22Rv1 (cell line): Measurements from ENCODE around the gene PHOX2B.

Experiments used
- ZFX ChIP-seq: fragments of 450-650 bp; IDR thresholded peaks from 2 replicates; pipeline ENCODE4 v1.6.1; 2017; ENCODE audit warnings: antibody characterized with exemption, borderline replicate concordance
- TF ChIP-seq, protein P1 (sequence below): fragments of 450-650 bp; IDR thresholded peaks from 2 replicates; pipeline ENCODE4 v1.5.1; 2017; ENCODE audit warnings: mild to moderate bottlenecking

DNA sequence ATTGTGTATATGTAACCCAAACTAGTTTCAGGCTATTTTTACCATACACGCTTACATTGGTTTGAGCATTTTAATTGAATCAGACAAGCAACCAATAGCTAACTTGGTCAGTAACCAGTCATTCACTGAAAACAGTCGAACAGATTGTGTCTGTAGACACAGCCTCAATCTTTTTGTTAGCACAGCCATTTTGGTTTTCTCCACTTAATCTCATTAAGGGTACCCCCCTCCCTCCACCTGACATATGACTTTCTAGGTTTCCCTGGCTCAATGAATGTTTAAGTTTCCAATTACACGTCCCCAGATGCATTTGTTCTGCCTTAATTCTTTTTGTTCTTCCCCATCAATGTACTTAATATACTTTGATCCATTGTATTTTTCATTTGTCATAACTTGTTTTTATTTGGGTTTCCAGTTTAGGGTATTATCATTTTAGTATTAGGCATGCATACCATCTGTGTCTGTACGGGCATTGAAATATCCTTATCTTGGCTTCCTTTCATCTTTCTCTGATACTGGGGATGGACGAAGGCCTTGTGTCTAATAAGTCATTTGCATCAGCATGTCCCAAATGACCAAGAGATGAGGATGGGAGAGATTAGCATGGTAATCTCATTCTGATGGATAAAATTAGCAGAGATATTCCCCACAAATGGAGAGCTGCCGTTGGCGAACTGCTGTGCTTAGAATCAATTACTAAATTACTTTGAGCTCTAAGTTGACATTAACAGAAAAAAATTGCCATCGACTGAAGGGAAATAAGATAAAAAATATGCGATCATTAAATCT, 35.9 kb upstream of the PHOX2B start:
- TF ChIP-seq, protein P1, sequence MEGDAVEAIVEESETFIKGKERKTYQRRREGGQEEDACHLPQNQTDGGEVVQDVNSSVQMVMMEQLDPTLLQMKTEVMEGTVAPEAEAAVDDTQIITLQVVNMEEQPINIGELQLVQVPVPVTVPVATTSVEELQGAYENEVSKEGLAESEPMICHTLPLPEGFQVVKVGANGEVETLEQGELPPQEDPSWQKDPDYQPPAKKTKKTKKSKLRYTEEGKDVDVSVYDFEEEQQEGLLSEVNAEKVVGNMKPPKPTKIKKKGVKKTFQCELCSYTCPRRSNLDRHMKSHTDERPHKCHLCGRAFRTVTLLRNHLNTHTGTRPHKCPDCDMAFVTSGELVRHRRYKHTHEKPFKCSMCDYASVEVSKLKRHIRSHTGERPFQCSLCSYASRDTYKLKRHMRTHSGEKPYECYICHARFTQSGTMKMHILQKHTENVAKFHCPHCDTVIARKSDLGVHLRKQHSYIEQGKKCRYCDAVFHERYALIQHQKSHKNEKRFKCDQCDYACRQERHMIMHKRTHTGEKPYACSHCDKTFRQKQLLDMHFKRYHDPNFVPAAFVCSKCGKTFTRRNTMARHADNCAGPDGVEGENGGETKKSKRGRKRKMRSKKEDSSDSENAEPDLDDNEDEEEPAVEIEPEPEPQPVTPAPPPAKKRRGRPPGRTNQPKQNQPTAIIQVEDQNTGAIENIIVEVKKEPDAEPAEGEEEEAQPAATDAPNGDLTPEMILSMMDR = no peak
- no peak for TF ChIP-seq ZFX
